A673 (cell line): ENCODE measurements around the gene ADRA2C.

Experiments used
- CTCF ChIP-seq: fragments of 300-800, 200-600 bp; sonication (generic); conservative IDR thresholded peaks from 2 replicates; pipeline ENCODE4 v1.5.1; 2017; ENCODE audit warnings: low read depth, mild to moderate bottlenecking, antibody characterized with exemption, low read length, moderate library complexity, mixed read lengths
- EZH2 ChIP-seq: fragments of 200-600 bp; sonication (generic); IDR thresholded peaks from 2 replicates; pipeline ENCODE4 v1.6.1; 2017; ENCODE audit warnings: borderline replicate concordance, low read depth, mild to moderate bottlenecking, mixed read lengths, antibody characterized with exemption, low read length; ENCODE audit not compliant: poor library complexity, severe bottlenecking

GRCh38 chr4:3796960-3797359, 30.8 kb downstream of the ADRA2C start:
- TF ChIP-seq CTCF (no peak), EZH2 (no peak)
